Suprapubic skin (tissue), 3 donors: ENCODE data around the gene ARL5A.

Experiments used
- EP300 ChIP-seq: sonication (generic); formaldehyde crosslinking; IDR thresholded peaks from one replicate; pipeline ENCODE4 v1.6.1; 2017; ENCODE audit warnings: antibody characterized with exemption
- POLR2A ChIP-seq, 2 donors: fragments of 450-650 bp; IDR thresholded peaks; one replicate each; pipeline ENCODE4 v1.6.1; 2017; ENCODE audit warnings: antibody characterized with exemption in 2 of 2, mild to moderate bottlenecking in 2 of 2, moderate library complexity in 2 of 2
- TF ChIP-seq, protein P1 (sequence below), 2 donors: fragments of 200-600 bp in 1 of 2; fragments of 450-650 bp in 1 of 2; sonication (generic) in 1 of 2; IDR thresholded peaks; one replicate each; pipeline ENCODE4 v1.5.1; 2016 to 2019; ENCODE audit warnings: antibody characterized with exemption in 2 of 2, mild to moderate bottlenecking in 1 of 2, moderate library complexity in 1 of 2

DNA sequence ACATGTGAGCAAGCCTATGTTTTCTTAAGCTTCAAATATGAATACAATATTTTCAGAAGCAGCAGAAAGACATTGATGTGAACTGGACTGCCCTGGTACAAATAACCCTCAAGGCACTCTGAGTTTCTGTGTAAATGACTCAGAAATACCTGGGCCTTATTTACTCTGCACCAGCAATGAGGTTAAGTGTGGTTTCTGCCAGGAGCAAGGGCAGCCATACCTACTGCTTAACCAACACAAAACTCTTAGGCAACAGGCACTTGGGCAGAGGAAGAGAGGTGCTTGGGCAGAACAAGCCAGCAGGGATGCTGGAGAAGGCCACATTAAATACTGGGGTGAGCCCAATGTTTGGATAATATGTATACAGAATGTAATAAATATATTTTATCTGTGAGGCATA is 29.4 kb upstream of the ARL5A start:
- TF ChIP-seq, protein P1, sequence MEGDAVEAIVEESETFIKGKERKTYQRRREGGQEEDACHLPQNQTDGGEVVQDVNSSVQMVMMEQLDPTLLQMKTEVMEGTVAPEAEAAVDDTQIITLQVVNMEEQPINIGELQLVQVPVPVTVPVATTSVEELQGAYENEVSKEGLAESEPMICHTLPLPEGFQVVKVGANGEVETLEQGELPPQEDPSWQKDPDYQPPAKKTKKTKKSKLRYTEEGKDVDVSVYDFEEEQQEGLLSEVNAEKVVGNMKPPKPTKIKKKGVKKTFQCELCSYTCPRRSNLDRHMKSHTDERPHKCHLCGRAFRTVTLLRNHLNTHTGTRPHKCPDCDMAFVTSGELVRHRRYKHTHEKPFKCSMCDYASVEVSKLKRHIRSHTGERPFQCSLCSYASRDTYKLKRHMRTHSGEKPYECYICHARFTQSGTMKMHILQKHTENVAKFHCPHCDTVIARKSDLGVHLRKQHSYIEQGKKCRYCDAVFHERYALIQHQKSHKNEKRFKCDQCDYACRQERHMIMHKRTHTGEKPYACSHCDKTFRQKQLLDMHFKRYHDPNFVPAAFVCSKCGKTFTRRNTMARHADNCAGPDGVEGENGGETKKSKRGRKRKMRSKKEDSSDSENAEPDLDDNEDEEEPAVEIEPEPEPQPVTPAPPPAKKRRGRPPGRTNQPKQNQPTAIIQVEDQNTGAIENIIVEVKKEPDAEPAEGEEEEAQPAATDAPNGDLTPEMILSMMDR (IDR thresholded peaks at IDR 0.05) = no peak
- TF ChIP-seq POLR2A (IDR thresholded peaks at IDR 0.05) (no peak), EP300 (no peak)
